GM18867 (cell line): Measurements from ENCODE around the gene STAT5A.
"Not testable (repeated sequence)": the region's sequence is repeated elsewhere in the genome, so short reads cannot be mapped to it uniquely, and the experiment has no call there.

Source experiments
- ATAC-seq: cut with Tn5 transposase; IDR thresholded peaks from one replicate; pipeline ENCODE4 v1.9.1; 2021; ENCODE audit warnings: mild to moderate bottlenecking, moderate library complexity; ENCODE audit not compliant: unreplicated experiment

Gene STAT5A

GRCh38 chr17:42287977-42288802, at the start of gene STAT5A:
Gene STAT5A (plus strand): TSS chr17:42288498. CDS start chr17:42289412, 914 bp downstream.
- ATAC-seq: peak; percentile 49

- ATAC-seq: not testable (repeated sequence)
These were observed 48.7 kb upstream of the STAT5A start for GRCh38 chr17:42239576-42239975.

- no peak for ATAC-seq
These were observed 48.1 kb upstream of the STAT5A start for GRCh38 chr17:42240201-42240600.

- ATAC-seq: not testable (repeated sequence)
These were observed 47.4 kb upstream of the STAT5A start for GRCh38 chr17:42240863-42241262.

- no peak for ATAC-seq
These were observed 46.4 kb upstream of the STAT5A start for GRCh38 chr17:42241871-42242270.

- ATAC-seq: no peak
These were observed 44.8 kb upstream of the STAT5A start for GRCh38 chr17:42243493-42243982.

GRCh38 chr17:42244116-42244515, 44.2 kb upstream of the STAT5A start:
- ATAC-seq: not testable (repeated sequence)

GRCh38 chr17:42245183-42245582, 43.1 kb upstream of the STAT5A start:
- ATAC-seq: not testable (repeated sequence)

- ATAC-seq: no peak
These were observed 41.8 kb upstream of the STAT5A start for GRCh38 chr17:42246515-42246914.

- no peak for ATAC-seq
These were observed 40.6 kb upstream of the STAT5A start for GRCh38 chr17:42247734-42248133.

GRCh38 chr17:42248351-42249179, 39.7 kb upstream of the STAT5A start:
- ATAC-seq: peak; percentile 83

GRCh38 chr17:42249681-42250446, 38.4 kb upstream of the STAT5A start:
- no peak for ATAC-seq

GRCh38 chr17:42251115-42251514, 37.2 kb upstream of the STAT5A start:
- no peak for ATAC-seq

- ATAC-seq: no peak
These were observed 35.4 kb upstream of the STAT5A start for GRCh38 chr17:42252597-42253550.

- ATAC-seq: no peak
These were observed 34.7 kb upstream of the STAT5A start for GRCh38 chr17:42253578-42253977.

- no peak for ATAC-seq
These were observed 32.9 kb upstream of the STAT5A start for GRCh38 chr17:42255445-42255844.

GRCh38 chr17:42260318-42260717, 28.0 kb upstream of the STAT5A start:
- ATAC-seq: no peak

GRCh38 chr17:42264366-42264765, 23.9 kb upstream of the STAT5A start:
- not testable (repeated sequence) for ATAC-seq

- no peak for ATAC-seq
These were observed 21.8 kb upstream of the STAT5A start for GRCh38 chr17:42266462-42266861.
